ENCODE data around the gene STXBP5.
"Not testable (repeated sequence)": the region's sequence is repeated elsewhere in the genome, so short reads cannot be mapped to it uniquely, and the experiment has no call there.

STXBP5 gene

GRCh38 chr6:147244832-147245231, 40.6 kb downstream of the STXBP5 start:
- DNase-seq: no peak

DNA sequence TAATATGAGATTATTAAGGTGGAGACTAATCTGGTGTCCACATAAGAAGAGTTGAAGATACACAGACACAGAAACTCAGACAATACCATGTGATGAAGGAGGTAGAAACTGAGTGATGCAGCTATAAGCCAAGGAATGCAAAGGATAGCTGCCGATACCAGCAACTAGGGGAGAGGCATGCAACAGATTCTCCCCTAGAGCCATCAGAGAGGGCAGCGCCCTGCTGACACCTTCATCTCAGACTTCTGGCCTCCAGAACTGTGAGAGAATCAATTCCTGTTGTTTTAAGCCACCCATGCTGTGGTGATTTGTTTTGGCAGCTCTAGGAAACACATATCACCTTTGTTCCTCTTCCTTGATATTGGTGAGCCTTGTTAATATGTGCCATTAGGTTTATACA, 41.5 kb downstream of the STXBP5 start:
- no peak for DNase-seq

DNA sequence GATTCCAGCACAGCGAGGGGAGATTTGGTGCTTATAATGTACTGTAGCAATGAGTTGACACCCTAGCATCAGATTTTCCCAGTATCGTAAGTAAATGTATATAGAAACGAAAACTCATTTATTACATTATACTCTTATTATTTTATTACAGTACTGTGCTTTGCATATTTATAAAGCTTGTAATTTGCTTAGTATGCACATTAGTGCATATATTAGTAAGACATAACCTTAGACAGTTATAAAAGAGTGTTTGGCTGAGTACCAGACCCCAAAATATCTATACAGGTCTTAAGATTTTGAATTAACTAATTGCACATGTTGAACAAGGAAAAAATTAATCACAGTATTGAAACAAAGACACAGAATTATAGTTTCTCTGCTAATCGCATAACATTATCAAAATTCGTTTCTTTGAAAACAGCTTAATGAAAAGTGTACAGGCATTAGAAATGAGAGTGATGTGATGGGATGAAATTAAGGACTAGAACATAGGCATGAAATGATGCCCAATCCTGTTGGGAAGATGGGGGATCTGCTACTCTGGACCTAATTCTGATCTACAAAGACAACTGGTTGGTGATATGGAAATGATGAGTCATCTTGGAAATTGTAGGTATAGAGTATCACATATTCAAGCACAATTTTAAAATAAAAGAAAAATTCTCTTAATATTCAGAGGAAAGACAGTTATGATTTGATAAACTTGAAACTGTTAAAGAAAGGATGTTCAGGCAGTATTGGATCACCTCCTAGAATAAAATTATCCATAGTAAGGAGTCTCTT, 42.8 kb downstream of the STXBP5 start:
- DNase-seq: no peak

- DNase-seq: no peak
These were observed 44.6 kb downstream of the STXBP5 start for GRCh38 chr6:147248859-147249258.

GRCh38 chr6:147251072-147251471, 46.9 kb downstream of the STXBP5 start:
- DNase-seq: no peak

- DNase-seq: not testable (repeated sequence)
These were observed 50.8 kb downstream of the STXBP5 start for GRCh38 chr6:147254929-147255473.

GRCh38 chr6:147255948-147256674, 51.9 kb downstream of the STXBP5 start:
- DNase-seq: no peak

DNA sequence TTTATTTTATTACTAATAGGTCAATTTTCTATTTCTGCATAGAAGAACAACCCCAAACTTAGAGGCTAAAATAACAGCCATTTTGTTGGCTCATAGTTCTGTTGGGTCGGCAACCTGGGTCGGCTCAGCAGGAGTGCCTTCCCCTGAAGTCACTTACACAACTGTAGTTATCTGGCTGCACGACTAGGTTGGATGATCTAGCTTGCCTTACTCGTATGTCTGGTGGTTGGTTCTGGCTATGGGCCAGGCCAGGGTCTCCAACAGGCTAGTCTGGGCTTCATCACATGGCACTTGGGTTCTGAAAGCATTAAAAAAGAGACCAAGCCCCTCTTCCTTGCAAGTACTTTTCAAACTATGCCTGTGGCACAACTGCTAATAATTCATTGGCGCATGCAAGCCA, 53.5 kb downstream of the STXBP5 start:
- no peak for DNase-seq

- no peak for DNase-seq
These were observed 55.9 kb downstream of the STXBP5 start for GRCh38 chr6:147260091-147260490.

- DNase-seq: no peak
These were observed 58.7 kb downstream of the STXBP5 start for GRCh38 chr6:147262946-147263345.

DNA sequence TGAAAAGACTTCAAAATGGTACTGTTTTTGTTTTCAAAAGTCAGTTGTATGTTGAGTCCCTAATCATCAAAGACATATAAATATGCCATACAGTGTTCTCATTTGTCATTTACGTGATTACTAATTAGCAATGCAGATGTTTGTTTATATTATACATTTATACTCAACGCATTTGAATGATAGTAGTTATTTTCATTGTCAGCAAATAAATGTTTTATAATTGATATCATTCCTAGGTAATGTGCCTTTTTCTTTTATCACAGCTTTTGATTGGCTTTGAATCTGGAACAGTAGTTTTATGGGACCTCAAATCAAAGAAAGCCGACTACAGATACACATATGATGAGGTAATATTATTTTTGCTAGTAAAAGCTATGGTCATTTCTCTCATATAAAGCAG, 62.6 kb downstream of the STXBP5 start:
- no peak for DNase-seq

DNA sequence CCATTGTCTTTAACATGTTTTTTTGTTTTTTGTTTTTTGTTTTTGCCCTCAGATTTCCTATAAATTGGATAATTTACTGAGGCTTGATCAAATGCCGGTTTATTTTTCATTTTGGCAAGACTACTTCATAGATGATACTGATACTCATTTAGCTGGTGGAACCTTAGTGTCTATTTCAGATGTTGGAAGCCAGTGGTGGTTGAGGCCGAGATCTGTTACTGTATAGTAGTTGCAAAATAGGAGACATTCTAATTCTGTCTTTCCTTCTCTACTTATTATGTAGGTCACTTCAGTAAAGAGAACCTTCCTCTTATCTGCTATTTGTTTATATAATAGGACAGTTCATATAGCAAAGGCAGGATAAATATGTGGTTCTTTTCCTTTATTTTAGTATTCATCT, 63.4 kb downstream of the STXBP5 start:
- DNase-seq: no peak

- DNase-seq: no peak
These were observed 64.0 kb downstream of the STXBP5 start for GRCh38 chr6:147268254-147268653.

DNA sequence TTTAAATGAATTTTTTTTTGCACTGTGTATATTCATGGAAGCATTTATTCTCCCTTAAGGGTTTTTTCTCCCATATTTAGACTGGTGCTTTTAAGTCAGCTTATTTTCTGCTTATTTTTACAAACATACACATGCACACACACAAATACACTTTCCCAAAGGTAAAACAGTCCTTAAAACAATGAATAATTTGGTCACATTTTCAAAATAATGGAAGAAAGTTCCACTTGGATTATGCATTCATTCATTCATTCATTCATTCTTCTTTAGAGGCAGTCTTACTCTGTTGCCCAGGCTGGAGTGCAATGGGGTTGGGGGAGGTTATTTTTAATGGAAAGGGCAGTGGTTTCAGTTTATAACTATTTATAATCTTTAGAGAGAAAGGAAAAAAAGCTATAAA, 69.8 kb downstream of the STXBP5 start:
- DNase-seq: no peak

DNA sequence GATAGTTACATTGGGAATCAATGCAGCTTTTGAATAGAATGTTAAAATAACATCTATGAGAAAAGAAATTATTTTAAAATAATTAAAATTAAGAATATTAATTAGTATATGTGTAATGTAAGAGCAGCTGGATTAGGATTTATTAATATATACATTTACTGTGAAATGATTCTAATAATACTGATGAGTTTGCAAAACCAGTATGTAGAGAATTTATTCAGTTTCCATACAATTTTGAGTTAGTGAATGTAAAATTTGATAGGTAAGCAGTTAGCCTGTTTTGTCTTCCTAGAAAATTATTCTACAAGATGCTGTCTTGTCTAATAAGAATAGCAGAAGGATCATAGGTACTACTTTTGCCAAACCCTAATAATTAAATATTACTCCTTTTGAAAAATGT, 70.6 kb downstream of the STXBP5 start:
- no peak for DNase-seq

DNA sequence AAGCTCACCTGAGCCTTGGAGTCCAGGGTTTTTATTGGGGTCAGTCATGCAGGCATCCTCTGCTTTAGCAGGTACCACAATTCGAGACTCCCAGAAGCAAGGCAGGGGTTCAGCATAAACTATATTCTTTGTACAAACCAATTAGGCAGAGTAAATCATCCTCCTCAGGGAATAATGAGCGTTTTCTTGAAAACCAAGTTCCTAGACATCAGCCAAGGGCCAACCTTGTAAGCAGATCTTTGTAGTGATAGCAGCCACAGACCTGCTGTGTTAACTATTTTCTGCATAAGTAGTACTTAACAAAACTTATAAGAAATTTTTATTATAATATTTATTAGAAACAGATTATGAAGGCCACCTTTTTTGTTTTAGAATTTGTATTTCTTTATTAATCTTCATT, 74.7 kb downstream of the STXBP5 start:
- no peak for DNase-seq

- DNase-seq: no peak
These were observed 75.2 kb downstream of the STXBP5 start for GRCh38 chr6:147279427-147279826.

DNA sequence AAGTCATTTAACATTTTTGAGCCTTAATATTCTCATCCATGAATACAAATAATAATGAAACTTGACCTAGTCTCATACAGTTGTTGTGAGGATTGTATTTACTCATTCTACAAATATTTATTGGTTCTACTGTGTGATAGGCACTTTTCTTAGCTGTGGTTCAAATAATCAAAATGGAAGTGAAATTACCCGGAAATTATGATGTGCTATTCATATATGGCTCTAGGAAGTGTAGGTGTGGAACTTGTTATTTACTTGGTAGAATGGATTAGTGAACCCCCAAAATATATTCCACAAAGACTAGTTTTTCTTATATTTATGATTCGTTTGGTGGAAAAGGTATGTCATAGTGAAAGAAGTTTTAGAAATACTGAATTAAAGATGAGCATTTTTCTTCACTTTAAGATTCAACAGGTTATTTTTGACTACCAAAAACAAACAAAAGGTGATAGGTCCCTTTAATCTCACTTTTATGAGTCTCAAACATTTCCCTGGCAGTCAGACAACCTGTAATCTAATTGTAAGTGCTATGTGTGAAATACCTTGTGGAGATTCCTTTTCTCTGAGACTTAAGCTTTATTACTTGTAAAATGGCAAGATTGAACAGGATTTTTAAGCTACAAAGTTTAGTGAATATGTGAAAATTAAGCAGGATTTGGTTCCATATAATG, 77.8 kb downstream of the STXBP5 start:
- DNase-seq: no peak

- DNase-seq: no peak
These were observed 78.3 kb downstream of the STXBP5 start for GRCh38 chr6:147282566-147282959.

GRCh38 chr6:147283460-147283859, 79.2 kb downstream of the STXBP5 start:
- DNase-seq: no peak

DNA sequence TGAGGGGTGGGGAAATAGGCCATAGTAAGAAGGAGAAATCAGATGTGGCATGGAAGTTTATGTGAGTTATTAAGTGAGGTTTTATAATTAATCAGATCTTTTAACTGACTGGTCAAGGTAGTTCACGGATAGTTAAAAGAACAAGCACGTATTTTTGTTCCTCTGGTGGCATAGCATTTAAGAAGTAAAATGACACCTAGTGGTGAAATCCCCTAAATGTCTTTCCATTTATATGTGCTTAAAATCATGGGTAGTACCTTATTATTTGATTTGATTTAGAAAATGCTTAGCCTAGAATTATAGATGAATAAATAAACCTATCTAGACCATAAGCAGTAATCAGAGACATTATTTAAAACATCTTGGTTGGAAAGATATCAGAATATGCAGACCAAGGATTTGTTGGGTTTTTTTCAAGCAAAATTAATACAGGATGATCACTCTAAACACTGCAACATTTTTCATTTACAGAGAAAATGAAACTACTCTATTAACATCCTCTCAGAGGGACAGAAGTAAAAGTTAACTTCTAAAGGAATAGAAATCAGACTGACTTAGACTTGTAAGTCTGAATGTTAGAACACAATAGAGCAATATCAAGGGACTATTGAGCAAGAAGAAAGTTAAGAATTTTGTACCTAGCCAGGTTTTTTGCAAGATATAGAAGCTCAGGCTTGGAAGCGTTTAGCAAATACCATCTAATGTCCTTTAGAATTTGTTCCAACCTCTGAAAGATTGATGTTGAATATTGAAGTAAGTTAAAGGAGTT, 81.1 kb downstream of the STXBP5 start:
- DNase-seq: peak in 1 of 56 donors; percentile 19

Data from amygdala (tissue), 56 donors.